ELF-1 (cell line): ENCODE data around the gene NRTN.
"Not testable (repeated sequence)": the region's sequence is repeated elsewhere in the genome, so short reads cannot be mapped to it uniquely, and the experiment has no call there.

Experiments used
- DNase-seq: peaks from one replicate; pipeline ENCODE4 v3.0.0-alpha.2; 2016; ENCODE audit warnings: low read depth, low spot score

NRTN gene

GRCh38 chr19:5865772-5866171, 60.9 kb downstream of the NRTN start:
- DNase-seq = no peak

GRCh38 chr19:5867201-5868136, 62.6 kb downstream of the NRTN start:
- DNase-seq = no peak

GRCh38 chr19:5870986-5871394, 66.1 kb downstream of the NRTN start:
- DNase-seq = no peak

GRCh38 chr19:5873617-5874199, 68.8 kb downstream of the NRTN start:
- DNase-seq = no peak

GRCh38 chr19:5874496-5874895, 69.6 kb downstream of the NRTN start:
- DNase-seq = not testable (repeated sequence)

GRCh38 chr19:5877427-5877826, 72.6 kb downstream of the NRTN start:
- no peak for DNase-seq

- DNase-seq = no peak
Measured at GRCh38 chr19:5877882-5878281, 73.0 kb downstream of the NRTN start.
